Spleen (tissue), 11 donors: ENCODE measurements around the gene PLA2G4E. TPM values are rescaled to one million over a fixed set of nuclear protein-coding genes. Genes with fewer than 3 reads are reported as not detected.

Experiments used
- DNase-seq: peaks from one replicate; pipeline ENCODE4 v3.0.0-alpha.2; 2020
- H3K27ac ChIP-seq, 8 donors: fragments of 200-600 bp; sonication (generic) in 7 of 8; 1 replicate in 4 of 8; 2 replicates in 4 of 8; pipeline versions ENCODE4 v1.5.0 to v1.8.0; 2016 to 2021; ENCODE audit warnings: inconsistent platforms in 4 of 8, mild to moderate bottlenecking in 4 of 8, moderate library complexity in 1 of 8
- H3K27me3 ChIP-seq, 7 donors: fragments of 200-600 bp; sonication (generic) in 6 of 7; replicated peaks in 1 of 7; 1 replicate in 4 of 7; 2 replicates in 3 of 7; pipeline versions ENCODE4 v1.5.0 to v1.8.0; 2016 to 2021; ENCODE audit warnings: inconsistent platforms in 3 of 7, mild to moderate bottlenecking in 1 of 7
- H3K36me3 ChIP-seq, 6 donors: fragments of 200-600 bp; sonication (generic) in 5 of 6; 1 replicate in 4 of 6; 2 replicates in 2 of 6; pipeline versions ENCODE4 v1.5.0 to v1.8.0; 2016 to 2021; ENCODE audit warnings: inconsistent platforms in 2 of 6
- H3K4me1 ChIP-seq, 6 donors: fragments of 200-600 bp; sonication (generic) in 5 of 6; 1 replicate in 3 of 6; 2 replicates in 3 of 6; pipeline versions ENCODE4 v1.5.0 to v1.8.0; 2016 to 2021; ENCODE audit warnings: inconsistent platforms in 3 of 6
- H3K4me3 ChIP-seq, 8 donors: fragments of 200-600 bp; sonication (generic) in 7 of 8; 1 replicate in 4 of 8; 2 replicates in 4 of 8; pipeline versions ENCODE4 v1.5.0 to v1.8.0; 2016 to 2021; ENCODE audit warnings: inconsistent platforms in 4 of 8, mild to moderate bottlenecking in 4 of 8, moderate library complexity in 2 of 8
- H3K9me3 ChIP-seq, 8 donors: fragments of 200-600 bp; sonication (generic) in 7 of 8; 1 replicate in 4 of 8; 2 replicates in 4 of 8; pipeline versions ENCODE4 v1.5.0 to v1.8.0; 2016 to 2021; ENCODE audit warnings: inconsistent platforms in 4 of 8
- CTCF ChIP-seq, 11 experiments: fragments of 200-600 bp in 7 of 11; fragments of 450-650 bp in 4 of 11; sonication (generic) in 4 of 11; IDR thresholded peaks in 8 of 11; conservative IDR thresholded peaks in 3 of 11; 1 replicate in 7 of 11; 2 replicates in 4 of 11; pipeline versions ENCODE4 v1.4.0 to v1.8.0; 2016 to 2021; ENCODE audit warnings: antibody characterized with exemption in 11 of 11, inconsistent platforms in 4 of 11, mild to moderate bottlenecking in 1 of 11
- POLR2A ChIP-seq, 3 donors: fragments of 450-650 bp; IDR thresholded peaks; one replicate each; pipeline ENCODE4 v1.5.1; 2017; ENCODE audit warnings: antibody characterized with exemption in 3 of 3, mild to moderate bottlenecking in 1 of 3
- POLR2AphosphoS5 ChIP-seq, 3 donors: sonication (generic); formaldehyde crosslinking; IDR thresholded peaks; one replicate each; pipeline ENCODE4 v1.5.1; 2017; ENCODE audit warnings: antibody characterized with exemption in 3 of 3
- WGBS, 5 donors: extraction: QIAGEN DNeasy Blood & Tissue Kit in 3 of 5; methylation state at CpG; one replicate each; pipeline versions ENCODE4 v1.1.5 to v1.1.7; 2013 to 2018; 5-methylcytosine and 5-hydroxymethylcytosine counted together
- intact Hi-C: fragments of 100-400 bp; cut with DNase I; formaldehyde crosslinking; loops from one replicate; pipeline ENCODE4 v1.15.0; 2023; ENCODE audit warnings: low total_unique reads
- polyA plus RNA-seq, 3 donors: library from polyadenylated mRNA; stranded (reverse); fragments of 200-250 nt; gene quantifications; one replicate each; pipeline ENCODE4 v1.2.1, GENCODE V29; 2013
- total RNA-seq, 7 donors: library from RNA; depleted of rRNA in 3 of 7; stranded (reverse); fragments of >200 nt in 3 of 7; fragmentation: NEBNext Ultra II Directional in 4 of 7; extraction: Animal tissue kit (Norgen Biotek cat#: 25700) in 4 of 7; gene quantifications; one replicate each; pipeline versions ENCODE4 v1.1.0 to v1.2.1, GENCODE V29; 2016 to 2021
- donor health status: healthy with polysubstance abuse.
- donor health status: DM: no; HTN: no; CAD: no; lungs with moderate emphysema.
- donor health status: DM: no; HTN: no; CAD: no.
- donor health status: Bipolar disorder and iron deficiency.
- donor health status: healthy.
- donor health status: DM: no; HTN: no; CAD: no.
- donor health status: DM: yes; HTN: yes; CAD: no.

PLA2G4E gene
- total and polyA plus RNA-seq, 10 donors: not detected

- intact Hi-C loops: no loop called here
Measured at GRCh38 chr15:41985236-41986160, 35.3 kb downstream of the PLA2G4E start.

GRCh38 chr15:41984622-41985021, 36.2 kb downstream of the PLA2G4E start:
- Histone ChIP-seq H3K9me3 (no peaks in the 10 kb centered on the region), H3K4me3 (no peak overlapping the region), H3K27ac (no peak overlapping the region), H3K27me3 (peaks cover 0 to 11% (median 1%) of the 10 kb centered on the region in 7 donors), H3K4me1 (peaks cover 0 to 3% (median 0%) of the 10 kb centered on the region in 6 donors), H3K36me3 (no peaks in the 10 kb centered on the region)
- TF ChIP-seq CTCF (IDR thresholded peaks at IDR 0.05 in 8 of 11, conservative IDR thresholded peaks at IDR 0.05 in 3 of 11): no peak
- TF ChIP-seq POLR2A (IDR thresholded peaks at IDR 0.05): no peak
- DNase-seq: no peak
- intact Hi-C loops: no loop called here
- 84 to 96% (median 90%) methylated on average over 4 to 5 of the region's 5 CpGs for WGBS, 5 donors

More at GRCh38 chr15:41985236-41986160, 35.3 kb downstream of the PLA2G4E start:
- Histone ChIP-seq H3K4me3 (no peak overlapping the region), H3K4me1 (peaks cover 0 to 3% (median 0%) of the 10 kb centered on the region in 6 donors), H3K27me3 (peaks cover 0 to 20% (median 5%) of the 10 kb centered on the region in 7 donors), H3K27ac (no peak overlapping the region), H3K9me3 (no peaks in the 10 kb centered on the region), H3K36me3 (no peaks in the 10 kb centered on the region)
- no peak for DNase-seq
- WGBS, 5 donors: 90 to 94% (median 92%) methylated on average over 15 to 19 of the region's 19 CpGs
- TF ChIP-seq POLR2AphosphoS5 (IDR thresholded peaks at IDR 0.05): no peak
- no peak for TF ChIP-seq CTCF (IDR thresholded peaks at IDR 0.05 in 8 of 11, conservative IDR thresholded peaks at IDR 0.05 in 3 of 11)
- no peak for TF ChIP-seq POLR2A (IDR thresholded peaks at IDR 0.05)

- Histone ChIP-seq H3K4me1 (no peaks in the 10 kb centered on the region), H3K9me3 (no peaks in the 10 kb centered on the region), H3K4me3 (no peak overlapping the region), H3K27me3 (peaks cover 0 to 4% (median 0%) of the 10 kb centered on the region in 7 donors), H3K36me3 (no peaks in the 10 kb centered on the region), H3K27ac (no peak overlapping the region)
- peak; percentile 33 for DNase-seq
- TF ChIP-seq POLR2A (IDR thresholded peaks at IDR 0.05) (no peak), POLR2AphosphoS5 (IDR thresholded peaks at IDR 0.05) (no peak), CTCF (IDR thresholded peaks at IDR 0.05 in 8 of 11, conservative IDR thresholded peaks at IDR 0.05 in 3 of 11) (no peak)
- intact Hi-C loops: no loop called here
- WGBS, 5 donors: 90 to 96% (median 93%) methylated on average over 16 to 17 of the region's 17 CpGs
Measured at GRCh38 chr15:41983621-41984571, 36.9 kb downstream of the PLA2G4E start.
